ENCODE data around the gene VAMP7. TPM values are rescaled to one million over a fixed set of nuclear protein-coding genes. Genes with fewer than 3 reads are reported as not detected.
"Not testable (repeated sequence)": the region's sequence is repeated elsewhere in the genome, so short reads cannot be mapped to it uniquely, and the experiment has no call there.

The VAMP7 gene
- total RNA-seq, 1 donor from 2014 or later: 31.5 TPM

DNA sequence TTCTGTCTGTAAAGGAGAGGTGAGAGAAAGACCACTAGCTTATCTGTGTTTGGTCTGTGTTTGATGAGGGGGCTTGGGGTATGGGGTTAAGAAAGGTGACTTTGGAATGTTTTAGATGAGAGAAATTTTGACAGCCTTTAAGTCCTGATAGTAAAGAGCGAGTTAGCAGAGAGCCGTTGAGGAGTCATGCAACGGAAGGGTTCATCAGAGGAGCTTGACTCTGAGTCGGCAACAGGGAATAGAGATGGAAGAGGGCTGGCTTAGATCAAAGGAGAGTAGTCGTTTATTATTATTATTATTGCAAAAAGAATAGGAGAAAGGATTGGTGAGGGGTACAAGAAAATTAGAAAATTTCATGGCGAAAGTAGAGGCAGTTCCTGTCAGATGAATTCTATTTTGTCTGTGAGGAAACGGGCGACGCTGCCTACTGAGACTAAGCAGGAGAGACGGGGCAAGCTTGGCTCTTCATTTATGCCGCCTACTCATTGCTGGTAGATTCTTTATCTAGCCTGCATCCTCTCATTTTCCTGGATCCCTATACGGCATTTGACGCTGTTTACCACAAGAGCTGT, 473 bp upstream of the VAMP7 start:
- H3K4me1 Mint-ChIP-seq (ENCODE audit: low read depth): peaks cover 20% of the 10 kb centered on the region
- H3K4me3 Mint-ChIP-seq (ENCODE audit: low read depth): peak overlapping the region; percentile 90
- peaks cover 10% of the 10 kb centered on the region for H3K36me3 Mint-ChIP-seq (ENCODE audit: low read depth)
- H3K27ac Mint-ChIP-seq: peak overlapping the region; percentile 90
- DNase-seq (ENCODE audit: low spot score): no peak
- no peaks in the 10 kb centered on the region for H3K27me3 Mint-ChIP-seq (ENCODE audit: low read depth)
- H3K9me3 Mint-ChIP-seq: peaks cover 5% of the 10 kb centered on the region
- intact Hi-C loops (cut with micrococcal nuclease): loop anchor here (5.0 kb wide), 1 partner anchor 1163 kb away; no protein-coding TSS in a partner anchor

DNA sequence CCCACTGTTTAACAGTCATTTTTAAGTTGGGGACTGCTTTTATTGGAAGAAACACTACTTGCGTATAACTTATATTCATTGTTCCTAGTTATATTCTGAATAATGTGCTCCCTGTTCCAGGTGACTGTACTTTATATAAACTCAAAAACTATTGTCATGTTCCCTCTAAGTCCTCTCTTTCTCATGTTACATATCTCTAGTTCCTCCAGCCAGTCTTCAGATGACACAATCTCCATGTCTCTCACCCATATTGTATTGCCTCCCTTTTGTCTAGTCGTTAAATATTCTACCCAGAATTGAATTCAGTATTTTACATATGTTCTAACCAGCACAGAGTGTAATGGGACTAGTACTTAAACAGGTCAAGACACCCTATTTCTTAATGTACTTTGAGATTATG, 5.3 kb downstream of the VAMP7 start:
- Mint-ChIP-seq H3K27me3 (ENCODE audit: low read depth) (no peaks in the 10 kb centered on the region), H3K36me3 (ENCODE audit: low read depth) (peaks cover 32% of the 10 kb centered on the region), H3K4me1 (ENCODE audit: low read depth) (peaks cover 18% of the 10 kb centered on the region), H3K4me3 (ENCODE audit: low read depth) (no peak overlapping the region), H3K9me3 (peaks cover 10% of the 10 kb centered on the region), H3K27ac (no peak overlapping the region)
- intact Hi-C loops (cut with micrococcal nuclease): no loop called here
- no peak for DNase-seq (ENCODE audit: low spot score)

DNA sequence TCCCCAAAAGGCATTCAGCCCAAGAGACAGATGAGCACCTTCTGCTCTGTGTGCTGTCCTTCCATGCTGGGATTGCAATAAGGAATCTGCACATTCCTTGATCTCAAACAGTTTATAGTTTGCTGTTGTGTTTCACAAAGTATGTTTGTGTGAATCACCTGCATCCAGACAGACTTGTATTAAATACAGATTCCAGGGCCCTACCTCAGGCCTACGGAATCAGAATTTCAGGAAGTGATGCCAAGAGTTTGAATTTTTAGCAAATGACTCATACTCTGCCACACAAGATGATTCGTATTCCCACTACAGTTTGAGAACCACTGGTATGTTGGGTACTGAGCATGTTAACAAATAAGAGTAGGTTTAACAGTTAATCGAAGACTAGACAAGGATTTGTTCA, 7.0 kb downstream of the VAMP7 start:
- H3K4me1 Mint-ChIP-seq (ENCODE audit: low read depth): peaks cover 16% of the 10 kb centered on the region
- no peaks in the 10 kb centered on the region for H3K27me3 Mint-ChIP-seq (ENCODE audit: low read depth)
- H3K27ac Mint-ChIP-seq: no peak overlapping the region

DNA sequence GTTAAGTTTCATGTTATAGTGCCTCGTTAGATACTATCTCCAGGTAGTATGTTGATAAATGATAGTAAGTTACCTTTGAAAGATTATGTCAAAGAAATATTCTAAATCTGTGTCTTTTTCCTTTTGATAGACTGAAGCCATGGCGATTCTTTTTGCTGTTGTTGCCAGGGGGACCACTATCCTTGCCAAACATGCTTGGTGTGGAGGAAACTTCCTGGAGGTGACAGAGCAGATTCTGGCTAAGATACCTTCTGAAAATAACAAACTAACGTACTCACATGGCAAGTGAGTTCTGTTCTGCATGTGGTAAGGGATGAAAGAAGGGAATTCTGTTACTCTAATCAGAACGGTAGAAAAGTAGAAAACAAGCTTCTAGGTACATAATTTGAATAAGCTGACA, 8.2 kb downstream of the VAMP7 start:
- H3K27ac Mint-ChIP-seq: no peak overlapping the region
- intact Hi-C loops (cut with micrococcal nuclease): no loop called here
- peaks cover 49% of the 10 kb centered on the region for H3K36me3 Mint-ChIP-seq (ENCODE audit: low read depth)
- no peaks in the 10 kb centered on the region for H3K27me3 Mint-ChIP-seq (ENCODE audit: low read depth)
- H3K4me3 Mint-ChIP-seq (ENCODE audit: low read depth): no peak overlapping the region
- H3K9me3 Mint-ChIP-seq: peaks cover 9% of the 10 kb centered on the region
- H3K4me1 Mint-ChIP-seq (ENCODE audit: low read depth): peaks cover 16% of the 10 kb centered on the region
- DNase-seq (ENCODE audit: low spot score): no peak

More for the DNA sequence above, 7.0 kb downstream of the VAMP7 start:
- intact Hi-C loops (cut with micrococcal nuclease): no loop called here
- H3K9me3 Mint-ChIP-seq: peaks cover 9% of the 10 kb centered on the region
- no peak overlapping the region for H3K4me3 Mint-ChIP-seq (ENCODE audit: low read depth)
- DNase-seq (ENCODE audit: low spot score): no peak
- H3K36me3 Mint-ChIP-seq (ENCODE audit: low read depth): peaks cover 39% of the 10 kb centered on the region

DNA sequence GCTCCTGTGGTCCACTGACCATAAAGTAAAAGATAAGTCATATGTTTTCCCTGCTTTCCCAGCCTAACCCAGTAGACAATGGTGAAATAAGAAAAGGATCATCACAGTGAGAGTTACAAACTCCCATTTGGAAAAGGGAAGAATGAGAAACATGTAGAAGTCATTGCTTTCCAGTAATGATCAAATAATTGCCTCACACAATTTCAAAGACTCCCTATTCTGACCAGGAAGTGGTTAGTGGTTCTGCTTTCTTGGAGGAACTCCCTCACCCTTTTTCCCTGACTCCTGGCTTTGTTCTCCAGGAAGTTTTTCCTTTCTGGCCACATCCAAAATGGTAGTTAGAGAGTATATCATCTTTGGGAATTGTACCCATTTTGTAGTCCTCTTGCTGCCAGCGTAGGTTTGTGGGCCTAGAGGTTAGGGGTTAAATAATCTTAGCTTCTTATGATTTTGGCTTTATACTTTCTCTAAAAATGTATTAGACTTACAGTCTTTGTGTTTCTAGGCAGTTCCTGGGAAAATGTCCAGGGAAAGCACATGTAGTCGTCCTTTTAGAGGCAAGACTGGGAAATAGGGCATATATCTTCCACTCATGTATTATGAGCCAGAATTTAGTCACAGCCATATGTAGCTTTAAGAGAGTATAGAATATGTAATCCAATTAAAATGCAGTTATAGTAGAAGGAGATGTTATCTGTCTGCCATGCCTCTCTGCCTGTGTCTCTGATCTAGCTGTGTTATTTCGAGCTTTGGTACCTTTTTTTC, 10.5 kb downstream of the VAMP7 start:
- intact Hi-C loops (cut with micrococcal nuclease): no loop called here
- Mint-ChIP-seq H3K27ac (no peak overlapping the region), H3K4me1 (ENCODE audit: low read depth) (peaks cover 15% of the 10 kb centered on the region), H3K36me3 (ENCODE audit: low read depth) (peaks cover 57% of the 10 kb centered on the region), H3K27me3 (ENCODE audit: low read depth) (no peaks in the 10 kb centered on the region), H3K9me3 (peaks cover 15% of the 10 kb centered on the region), H3K4me3 (ENCODE audit: low read depth) (no peak overlapping the region)
- DNase-seq (ENCODE audit: low spot score): no peak

DNA sequence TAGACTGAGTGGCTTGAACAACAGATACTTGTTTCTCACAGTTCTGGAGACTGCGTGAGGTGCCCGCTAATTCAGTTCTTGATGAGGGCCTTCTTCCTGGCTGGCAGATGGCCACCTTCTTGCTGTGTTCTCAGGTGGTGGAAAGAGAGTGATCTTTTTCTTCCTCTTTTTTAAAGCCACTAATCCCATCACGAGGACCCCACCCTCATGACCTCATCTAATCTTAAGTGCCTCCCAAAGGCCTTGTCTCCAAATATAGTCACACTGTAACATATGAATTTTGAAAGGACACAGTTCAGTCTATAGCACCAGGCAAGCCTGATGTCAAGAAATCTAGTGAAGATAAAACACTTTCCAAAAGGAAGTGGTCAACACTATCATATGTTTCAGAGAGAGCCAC, 12.4 kb downstream of the VAMP7 start:
- intact Hi-C loops (cut with micrococcal nuclease): no loop called here
- Mint-ChIP-seq H3K36me3 (ENCODE audit: low read depth) (peaks cover 59% of the 10 kb centered on the region), H3K27me3 (ENCODE audit: low read depth) (no peaks in the 10 kb centered on the region), H3K4me1 (ENCODE audit: low read depth) (peaks cover 9% of the 10 kb centered on the region), H3K27ac (no peak overlapping the region), H3K9me3 (peaks cover 9% of the 10 kb centered on the region), H3K4me3 (ENCODE audit: low read depth) (no peak overlapping the region)
- no peak for DNase-seq (ENCODE audit: low spot score)

- peaks cover 70% of the 10 kb centered on the region for H3K36me3 Mint-ChIP-seq (ENCODE audit: low read depth)
Measured at GRCh38 chrX:155896512-155896911, 15.4 kb downstream of the VAMP7 start.

DNA sequence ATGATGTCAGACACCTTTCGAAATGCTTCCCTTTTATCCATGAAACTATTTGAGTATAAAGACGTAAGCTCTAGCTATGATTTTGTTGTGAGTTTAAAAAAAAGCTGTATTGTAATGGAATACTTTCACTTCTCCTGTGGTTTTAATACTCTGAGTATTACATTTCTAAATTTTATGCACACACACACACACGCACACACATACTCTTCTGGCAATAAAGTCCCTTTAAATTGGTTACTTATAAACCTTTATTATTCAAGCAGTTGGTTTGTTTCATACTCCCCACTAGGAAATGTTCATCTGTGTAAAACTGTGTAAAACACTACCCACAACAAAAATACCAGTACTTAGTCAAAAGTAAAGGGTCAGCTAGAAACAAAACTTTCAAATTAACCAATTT, 18.2 kb downstream of the VAMP7 start:
- H3K9me3 Mint-ChIP-seq: peaks cover 6% of the 10 kb centered on the region
- DNase-seq (ENCODE audit: low spot score): no peak
- H3K27ac Mint-ChIP-seq: no peak overlapping the region
- intact Hi-C loops (cut with micrococcal nuclease): no loop called here
- H3K36me3 Mint-ChIP-seq (ENCODE audit: low read depth): peaks cover 64% of the 10 kb centered on the region
- no peaks in the 10 kb centered on the region for H3K27me3 Mint-ChIP-seq (ENCODE audit: low read depth)
- H3K4me3 Mint-ChIP-seq (ENCODE audit: low read depth): no peak overlapping the region
- H3K4me1 Mint-ChIP-seq (ENCODE audit: low read depth): peaks cover 3% of the 10 kb centered on the region

More at GRCh38 chrX:155896512-155896911, 15.4 kb downstream of the VAMP7 start:
- intact Hi-C loops (cut with micrococcal nuclease): no loop called here
- H3K27ac Mint-ChIP-seq: no peak overlapping the region
- peaks cover 9% of the 10 kb centered on the region for H3K4me1 Mint-ChIP-seq (ENCODE audit: low read depth)
- H3K27me3 Mint-ChIP-seq (ENCODE audit: low read depth): no peaks in the 10 kb centered on the region
- no peak for DNase-seq (ENCODE audit: low spot score)
- H3K9me3 Mint-ChIP-seq: peaks cover 9% of the 10 kb centered on the region
- no peak overlapping the region for H3K4me3 Mint-ChIP-seq (ENCODE audit: low read depth)

GRCh38 chrX:155900765-155901164, 19.6 kb downstream of the VAMP7 start:
- Mint-ChIP-seq H3K27ac (no peak overlapping the region), H3K36me3 (ENCODE audit: low read depth) (peaks cover 69% of the 10 kb centered on the region), H3K9me3 (peaks cover 7% of the 10 kb centered on the region), H3K4me3 (ENCODE audit: low read depth) (no peak overlapping the region), H3K4me1 (ENCODE audit: low read depth) (peaks cover 2% of the 10 kb centered on the region), H3K27me3 (ENCODE audit: low read depth) (no peaks in the 10 kb centered on the region)
- DNase-seq (ENCODE audit: low spot score): no peak
- intact Hi-C loops (cut with micrococcal nuclease): no loop called here

DNA sequence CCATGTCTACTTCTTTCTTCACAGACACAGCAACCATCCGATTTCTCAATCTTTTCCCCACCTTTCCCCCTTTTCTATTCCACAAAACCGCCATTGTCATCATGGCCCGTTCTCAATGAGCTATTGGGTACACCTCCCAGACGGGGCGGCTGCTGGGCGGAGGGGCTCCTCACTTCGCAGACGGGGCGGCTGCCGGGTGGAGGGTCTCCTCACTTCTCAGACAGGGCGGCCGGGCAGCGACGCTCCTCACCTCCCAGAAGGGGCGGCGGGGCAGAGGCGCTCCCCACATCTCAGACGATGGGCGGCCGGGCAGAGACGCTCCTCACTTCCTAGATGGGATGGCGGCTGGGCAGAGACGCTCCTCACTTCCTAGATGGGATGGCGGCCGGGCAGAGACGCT, 26.5 kb downstream of the VAMP7 start:
- Mint-ChIP-seq H3K9me3 (peaks cover 53% of the 10 kb centered on the region), H3K36me3 (ENCODE audit: low read depth) (peaks cover 90% of the 10 kb centered on the region)
- H3K4me3 Mint-ChIP-seq (ENCODE audit: low read depth); H3K27me3 Mint-ChIP-seq (ENCODE audit: low read depth); intact Hi-C loops (cut with micrococcal nuclease); H3K4me1 Mint-ChIP-seq (ENCODE audit: low read depth); DNase-seq (ENCODE audit: low spot score); H3K27ac Mint-ChIP-seq: not testable (repeated sequence)

- no peak overlapping the region for H3K4me3 Mint-ChIP-seq (ENCODE audit: low read depth)
- H3K9me3 Mint-ChIP-seq: peaks cover 25% of the 10 kb centered on the region
- intact Hi-C loops (cut with micrococcal nuclease): no loop called here
- no peak for DNase-seq (ENCODE audit: low spot score)
- H3K36me3 Mint-ChIP-seq (ENCODE audit: low read depth): peaks cover 81% of the 10 kb centered on the region
- H3K27me3 Mint-ChIP-seq (ENCODE audit: low read depth): no peaks in the 10 kb centered on the region
- no peaks in the 10 kb centered on the region for H3K4me1 Mint-ChIP-seq (ENCODE audit: low read depth)
- no peak overlapping the region for H3K27ac Mint-ChIP-seq
Measured at GRCh38 chrX:155923200-155923599, 42.1 kb downstream of the VAMP7 start.

DNA sequence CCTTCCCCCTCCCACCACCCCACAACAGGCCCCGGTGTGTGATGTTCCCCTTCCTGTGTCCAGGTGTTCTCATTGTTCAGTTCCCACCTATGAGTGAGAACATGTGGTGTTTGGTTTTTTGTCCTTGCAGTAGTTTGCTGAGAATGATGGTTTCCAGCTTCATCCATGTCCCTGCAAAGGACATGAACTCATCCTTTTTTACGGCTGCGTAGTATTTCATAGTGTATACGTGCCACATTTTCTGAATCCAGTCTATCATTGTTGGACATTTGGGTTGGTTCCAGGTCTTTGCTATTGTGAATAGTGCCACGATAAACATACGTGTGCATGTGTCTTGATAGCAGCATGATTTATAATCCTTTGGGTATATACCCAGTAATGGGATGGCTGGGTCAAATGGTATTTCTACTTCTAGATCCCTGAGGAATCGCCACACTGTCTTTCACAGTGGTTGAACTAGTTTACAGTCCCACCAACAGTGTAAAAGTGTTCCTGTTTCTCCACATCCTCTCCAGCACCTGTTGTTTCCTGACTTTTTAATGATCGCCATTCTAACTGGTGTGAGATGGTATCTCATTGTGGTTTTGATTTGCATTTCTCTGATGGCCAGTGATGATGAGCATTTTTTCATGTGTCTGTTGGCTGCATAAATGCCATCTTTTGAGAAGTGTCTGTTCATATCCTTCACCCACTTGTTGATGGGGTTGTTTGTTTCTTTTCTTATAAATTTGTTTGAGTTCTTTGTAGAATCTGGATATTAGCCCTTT, 49.9 kb downstream of the VAMP7 start:
- intact Hi-C loops (cut with micrococcal nuclease); DNase-seq (ENCODE audit: low spot score); H3K4me1 Mint-ChIP-seq (ENCODE audit: low read depth); H3K4me3 Mint-ChIP-seq (ENCODE audit: low read depth); H3K27me3 Mint-ChIP-seq (ENCODE audit: low read depth); H3K27ac Mint-ChIP-seq: not testable (repeated sequence)
- H3K9me3 Mint-ChIP-seq: peaks cover 44% of the 10 kb centered on the region
- peaks cover 87% of the 10 kb centered on the region for H3K36me3 Mint-ChIP-seq (ENCODE audit: low read depth)

- Mint-ChIP-seq H3K27ac (no peak overlapping the region), H3K27me3 (ENCODE audit: low read depth) (no peaks in the 10 kb centered on the region), H3K4me3 (ENCODE audit: low read depth) (no peak overlapping the region), H3K4me1 (ENCODE audit: low read depth) (no peaks in the 10 kb centered on the region), H3K36me3 (ENCODE audit: low read depth) (peaks cover 55% of the 10 kb centered on the region), H3K9me3 (peaks cover 17% of the 10 kb centered on the region)
- intact Hi-C loops (cut with micrococcal nuclease): no loop called here
- no peak for DNase-seq (ENCODE audit: low spot score)
Measured at GRCh38 chrX:155938132-155938531, 57.0 kb downstream of the VAMP7 start.

Data from activated T-helper 2 cell treated with anti-CD3 and anti-CD28 coated beads, Interferon-gamma antibody, Interleukin-2, Interleukin-4, amounts not matched to agents 10 μg/mL and 5 μg/mL and 100 μg/mL, durations not matched to agents 14 hours and 24 hours and 36 hours (primary cell).